Skeletal muscle tissue (tissue), 4 donors: ENCODE measurements around the gene KDM6B. TPM values are rescaled to one million over a fixed set of nuclear protein-coding genes. Genes with fewer than 3 reads are reported as not detected.

Experiments used
- H3K27ac ChIP-seq: one replicate; pipeline ENCODE4 v1.7.0; 2013; ENCODE audit warnings: mild to moderate bottlenecking, low read depth, low read length, inconsistent platforms
- H3K27me3 ChIP-seq, 3 donors: one replicate each; pipeline ENCODE4 v1.7.0; 2013; ENCODE audit warnings: low read length in 3 of 3; ENCODE audit not compliant: control insufficient read depth in 3 of 3, insufficient read depth in 3 of 3
- H3K36me3 ChIP-seq, 3 donors: one replicate each; pipeline ENCODE4 v1.7.0; 2013; ENCODE audit warnings: low read length in 3 of 3; ENCODE audit not compliant: control insufficient read depth in 3 of 3, insufficient read depth in 3 of 3
- H3K4me1 ChIP-seq, 3 donors: one replicate each; pipeline ENCODE4 v1.7.0; 2013; ENCODE audit warnings: low read length in 3 of 3, mild to moderate bottlenecking in 3 of 3; ENCODE audit not compliant: control insufficient read depth in 3 of 3, insufficient read depth in 3 of 3
- H3K4me3 ChIP-seq, 3 donors: one replicate each; pipeline ENCODE4 v1.7.0; 2013; ENCODE audit warnings: low read length in 3 of 3
- H3K9ac ChIP-seq, 3 donors: one replicate each; pipeline ENCODE4 v1.7.0; 2013; ENCODE audit warnings: low read length in 3 of 3, mild to moderate bottlenecking in 3 of 3, moderate library complexity in 2 of 3, low read depth in 1 of 3
- H3K9me3 ChIP-seq, 3 donors: one replicate each; pipeline ENCODE4 v1.7.0; 2013; ENCODE audit warnings: low read length in 3 of 3; ENCODE audit not compliant: control insufficient read depth in 3 of 3
- total RNA-seq: library from RNA; depleted of rRNA; stranded (reverse); fragments of >200 nt; gene quantifications from one replicate; pipeline ENCODE4 v1.2.3, GENCODE V29; 2014
- donor health status: Osteomylitis.

KDM6B gene
- total RNA-seq, 1 donor from 2014 or later: 2.6 TPM

DNA sequence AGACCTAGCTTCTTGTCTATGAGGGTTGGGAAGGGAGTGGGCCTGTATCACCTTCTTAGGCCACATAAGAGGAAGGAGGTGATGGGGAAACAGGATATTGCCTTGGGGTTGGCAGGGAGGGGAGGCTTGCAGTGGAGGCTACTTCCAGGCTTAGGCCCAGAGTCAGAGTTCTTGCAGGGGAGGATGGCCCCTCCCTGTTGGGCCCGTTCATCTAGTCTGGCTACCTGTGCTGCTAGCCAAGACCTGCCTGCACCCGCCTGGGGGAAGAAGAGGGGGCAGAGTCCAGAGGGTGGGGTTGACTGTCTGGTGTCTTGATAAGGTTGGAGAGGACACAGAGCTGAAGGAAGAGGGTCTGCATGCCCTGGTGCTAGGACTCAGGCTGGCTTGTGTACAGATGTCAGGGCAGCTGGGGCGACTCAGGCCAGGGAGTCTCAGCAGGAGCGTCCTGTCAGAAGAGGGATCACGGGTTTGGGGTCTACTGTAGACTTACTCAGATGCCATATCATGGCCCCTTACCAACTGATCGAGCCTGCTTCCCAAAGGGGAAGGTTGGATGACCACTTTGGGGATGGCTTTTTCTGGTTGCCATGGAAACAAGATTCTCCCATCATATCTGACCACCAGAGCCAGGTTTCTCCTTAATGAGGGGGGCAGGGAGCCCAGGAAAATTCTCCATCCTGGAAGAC is 5.3 kb downstream of the KDM6B start:
- H3K9ac ChIP-seq: peak overlapping the region; percentile 52 to 82 (median 58)
- peaks cover 53 to 74% (median 64%) of the 10 kb centered on the region in 3 donors for H3K4me1 ChIP-seq
- H3K9me3 ChIP-seq: no peaks in the 10 kb centered on the region
- no peaks in the 10 kb centered on the region for H3K27me3 ChIP-seq
- peaks cover 0 to 4% (median 3%) of the 10 kb centered on the region in 3 donors for H3K36me3 ChIP-seq
- peak overlapping the region; percentile 79 for H3K27ac ChIP-seq
- H3K4me3 ChIP-seq: peak overlapping the region; percentile 52 to 70 (median 55)

GRCh38 chr17:7839876-7840261 is 5.9 kb downstream of the KDM6B start:
- H3K9ac ChIP-seq: peak overlapping the region in 1 of 3 donors; percentile 82
- peaks cover 0 to 4% (median 3%) of the 10 kb centered on the region in 3 donors for H3K36me3 ChIP-seq
- H3K27me3 ChIP-seq: no peaks in the 10 kb centered on the region
- H3K4me1 ChIP-seq: peaks cover 56 to 71% (median 66%) of the 10 kb centered on the region in 3 donors
- no peaks in the 10 kb centered on the region for H3K9me3 ChIP-seq
- H3K4me3 ChIP-seq: no peak overlapping the region
- peak overlapping the region; percentile 95 for H3K27ac ChIP-seq

DNA sequence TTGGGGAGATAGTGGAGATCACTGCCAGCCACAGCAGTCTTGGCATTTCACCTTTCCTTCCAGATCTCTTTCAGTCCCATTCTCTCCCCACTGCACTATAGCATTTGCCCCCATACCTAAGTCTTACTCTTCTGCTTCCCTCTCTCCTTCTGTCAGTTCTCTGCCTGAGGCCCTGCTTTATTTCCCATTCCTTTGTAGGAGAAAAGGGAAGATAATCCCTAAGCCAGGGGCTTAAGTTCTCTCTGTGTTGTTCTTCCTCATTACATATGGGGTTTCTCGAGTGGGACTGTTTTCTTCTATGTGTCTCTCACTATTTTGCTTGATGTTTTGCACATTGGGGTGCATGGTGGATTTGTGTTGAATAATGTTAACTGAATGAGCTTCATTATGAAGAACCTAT is 6.4 kb downstream of the KDM6B start:
- H3K27me3 ChIP-seq: no peaks in the 10 kb centered on the region
- peak overlapping the region in 2 of 3 donors; percentile 18 to 35 for H3K9ac ChIP-seq
- peak overlapping the region; percentile 95 for H3K27ac ChIP-seq
- peaks cover 0 to 6% (median 5%) of the 10 kb centered on the region in 3 donors for H3K36me3 ChIP-seq
- H3K4me1 ChIP-seq: peaks cover 61 to 72% (median 69%) of the 10 kb centered on the region in 3 donors
- no peak overlapping the region for H3K4me3 ChIP-seq
- H3K9me3 ChIP-seq: no peaks in the 10 kb centered on the region

GRCh38 chr17:7840875-7841274 is 6.9 kb downstream of the KDM6B start:
- no peaks in the 10 kb centered on the region for H3K27me3 ChIP-seq
- H3K9me3 ChIP-seq: no peaks in the 10 kb centered on the region
- H3K36me3 ChIP-seq: peaks cover 0 to 9% (median 8%) of the 10 kb centered on the region in 3 donors
- peak overlapping the region; percentile 60 to 95 (median 89) for H3K9ac ChIP-seq
- peak overlapping the region; percentile 74 to 94 (median 92) for H3K4me3 ChIP-seq
- H3K4me1 ChIP-seq: peaks cover 65 to 76% (median 73%) of the 10 kb centered on the region in 3 donors
- H3K27ac ChIP-seq: peak overlapping the region; percentile 95

- Histone ChIP-seq H3K36me3 (peaks cover 2 to 13% (median 11%) of the 10 kb centered on the region in 3 donors), H3K27me3 (no peaks in the 10 kb centered on the region), H3K9ac (peak overlapping the region; percentile 91 to 96 (median 95)), H3K4me3 (peak overlapping the region; percentile 74 to 94 (median 92)), H3K9me3 (no peaks in the 10 kb centered on the region), H3K4me1 (peaks cover 66 to 77% (median 73%) of the 10 kb centered on the region in 3 donors), H3K27ac (peak overlapping the region; percentile 95)
Observed at GRCh38 chr17:7841396-7841914, 7.4 kb downstream of the KDM6B start.

DNA sequence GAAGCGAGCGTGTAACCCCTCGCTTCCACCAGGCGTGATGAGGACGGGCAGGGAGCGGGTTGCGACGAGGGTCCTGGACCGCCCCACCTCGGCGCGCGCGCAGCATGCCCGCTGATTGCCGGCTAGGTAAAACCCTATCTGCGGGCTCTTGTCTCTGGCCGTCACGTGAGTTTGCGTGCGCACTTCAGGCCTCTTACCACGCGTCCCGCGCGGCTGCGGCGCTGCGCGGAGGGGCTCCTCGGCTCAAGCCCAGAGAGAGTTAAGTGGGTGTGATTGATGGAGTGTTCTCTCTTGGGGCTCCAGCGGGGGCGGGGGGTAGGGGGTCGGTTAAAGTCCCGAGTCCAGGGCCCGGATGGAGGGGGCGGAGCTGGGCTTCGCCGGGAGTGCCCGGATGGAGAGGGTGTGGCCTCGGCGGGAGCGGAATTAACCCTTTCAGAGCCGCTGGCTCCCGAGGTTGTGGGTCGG is 7.9 kb downstream of the KDM6B start:
- Histone ChIP-seq H3K4me3 (peak overlapping the region; percentile 74 to 94 (median 90)), H3K9ac (peak overlapping the region; percentile 91 to 96 (median 95)), H3K27me3 (no peaks in the 10 kb centered on the region), H3K4me1 (peaks cover 62 to 72% (median 69%) of the 10 kb centered on the region in 3 donors), H3K9me3 (no peaks in the 10 kb centered on the region), H3K36me3 (peaks cover 7 to 17% (median 15%) of the 10 kb centered on the region in 3 donors), H3K27ac (peak overlapping the region; percentile 95)

GRCh38 chr17:7842380-7843256 is 8.6 kb downstream of the KDM6B start:
- Histone ChIP-seq H3K9ac (peak overlapping the region; percentile 91 to 96 (median 95)), H3K4me3 (peak overlapping the region; percentile 74 to 90 (median 88)), H3K36me3 (peaks cover 12 to 20% (median 20%) of the 10 kb centered on the region in 3 donors), H3K9me3 (no peaks in the 10 kb centered on the region), H3K27me3 (no peaks in the 10 kb centered on the region), H3K4me1 (peaks cover 55 to 66% (median 62%) of the 10 kb centered on the region in 3 donors), H3K27ac (peak overlapping the region; percentile 95)

DNA sequence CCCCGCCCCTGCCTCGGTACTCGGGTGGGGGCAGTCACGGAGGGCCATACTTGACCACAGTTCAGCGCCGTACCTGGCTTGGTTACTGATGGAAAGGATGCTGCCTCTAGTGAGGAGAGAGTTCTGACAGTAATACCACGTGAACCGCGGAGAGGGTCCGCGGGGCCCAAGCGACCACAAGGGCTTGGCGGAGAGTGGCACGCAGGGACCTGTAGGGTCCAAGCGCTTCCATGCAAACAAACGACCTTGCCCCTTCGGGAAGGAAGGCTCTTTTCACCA is 9.2 kb downstream of the KDM6B start:
- H3K4me1 ChIP-seq: peaks cover 52 to 63% (median 59%) of the 10 kb centered on the region in 3 donors

DNA sequence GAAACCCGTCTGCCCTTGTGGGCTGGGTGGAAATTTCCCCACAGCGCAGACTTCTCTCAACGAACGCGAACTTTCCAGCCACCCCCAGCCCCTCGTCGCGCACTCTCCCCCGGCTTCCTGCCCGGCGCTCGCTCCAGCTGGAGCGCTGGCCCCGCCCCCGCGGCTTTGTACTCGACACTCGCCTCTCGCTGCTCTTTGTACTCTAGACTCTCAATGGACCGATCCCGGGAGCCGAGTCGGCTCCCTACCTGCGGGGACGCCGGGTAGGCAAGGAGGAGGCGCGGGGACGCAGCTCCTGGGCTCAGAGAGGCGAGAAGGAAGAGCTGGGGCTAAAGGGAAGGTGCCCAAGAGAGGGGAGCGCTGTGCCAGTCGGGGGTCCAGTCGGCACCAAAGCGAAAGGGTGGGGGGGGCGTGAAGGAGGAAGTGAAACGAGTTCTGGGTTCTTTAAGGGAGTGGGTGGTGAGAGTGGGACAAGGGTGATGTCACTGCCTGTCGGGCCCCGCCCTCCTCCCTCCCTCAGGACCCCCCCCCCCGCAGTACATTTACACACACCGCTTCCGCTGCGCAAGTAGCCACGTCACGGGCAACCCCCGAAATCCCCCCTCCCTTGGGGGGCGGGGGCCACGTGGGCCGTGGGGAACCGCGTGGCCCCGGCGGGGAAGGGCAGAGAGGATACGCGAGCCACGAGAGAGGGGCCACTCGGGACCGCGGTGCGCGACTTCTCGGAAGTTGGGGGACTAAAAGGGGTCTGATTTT is 9.7 kb downstream of the KDM6B start:
- Histone ChIP-seq H3K9ac (peak overlapping the region; percentile 91 to 96 (median 95)), H3K27ac (peak overlapping the region; percentile 95), H3K4me1 (peaks cover 48 to 58% (median 55%) of the 10 kb centered on the region in 3 donors), H3K4me3 (peak overlapping the region; percentile 74 to 90 (median 88)), H3K27me3 (no peaks in the 10 kb centered on the region), H3K36me3 (peaks cover 12 to 23% (median 20%) of the 10 kb centered on the region in 3 donors), H3K9me3 (no peaks in the 10 kb centered on the region)

More for the DNA sequence above, 9.2 kb downstream of the KDM6B start:
- peak overlapping the region; percentile 95 for H3K27ac ChIP-seq
- peak overlapping the region; percentile 74 to 90 (median 88) for H3K4me3 ChIP-seq
- peak overlapping the region; percentile 91 to 96 (median 95) for H3K9ac ChIP-seq
- no peaks in the 10 kb centered on the region for H3K9me3 ChIP-seq
- peaks cover 12 to 22% (median 20%) of the 10 kb centered on the region in 3 donors for H3K36me3 ChIP-seq
- no peaks in the 10 kb centered on the region for H3K27me3 ChIP-seq
